HG03342 (cell line): ENCODE measurements around the gene MYL11.
A peak's percentile ranks its signal among the peaks of the same experiment; 100 is the strongest.

ENCODE experiments used
- ATAC-seq: cut with Tn5 transposase; IDR thresholded peaks from one replicate; pipeline ENCODE4 v1.9.1; 2021; ENCODE audit warnings: mild to moderate bottlenecking, moderate library complexity; ENCODE audit not compliant: unreplicated experiment

The MYL11 gene

GRCh38 chr16:30416624-30417528 is 42.3 kb downstream of the MYL11 start:
- ATAC-seq: no peak

GRCh38 chr16:30417529-30418349 is 43.1 kb downstream of the MYL11 start:
- ATAC-seq: peak; percentile 63

GRCh38 chr16:30418350-30419181 is 44.0 kb downstream of the MYL11 start:
- no peak for ATAC-seq

- ATAC-seq: no peak
These were observed 46.4 kb downstream of the MYL11 start for GRCh38 chr16:30421010-30421409.
